CD4-positive, alpha-beta memory T cell (primary cell): ENCODE data around the gene TUB. TPM values are rescaled to one million over a fixed set of nuclear protein-coding genes. Genes with fewer than 3 reads are reported as not detected.

Experiments used
- CTCF ChIA-PET: fragments of 350-600 bp; sonication (Branson Sonifier 250); formaldehyde crosslinking; loops from one replicate; lab custom pipeline; 2021; ENCODE audit warnings: inconsistent platforms; ENCODE audit not compliant: partially characterized antibody; lab: Charles Lee
- POLR2A ChIA-PET: fragments of 350-600 bp; sonication (Branson Sonifier 250); formaldehyde crosslinking; loops from one replicate; lab custom pipeline; 2021; ENCODE audit not compliant: partially characterized antibody; lab: Charles Lee
- DNase-seq, 5 donors: peaks; one replicate each; pipeline versions ENCODE4 v3.0.0 to v3.0.0-alpha.2; 2020 to 2022; ENCODE audit warnings: mixed read lengths in 1 of 5
- H3K27ac ChIP-seq: one replicate; pipeline ENCODE4 v1.7.0; 2013; ENCODE audit warnings: low read depth, low read length
- H3K27me3 ChIP-seq: 2 replicates; pipeline ENCODE4 v1.7.0; 2013; ENCODE audit warnings: mild to moderate bottlenecking, low read length, moderate library complexity; ENCODE audit not compliant: insufficient read depth
- H3K36me3 ChIP-seq: 2 replicates; pipeline ENCODE4 v1.7.0; 2013; ENCODE audit warnings: mild to moderate bottlenecking, low read length, moderate library complexity; ENCODE audit not compliant: insufficient read depth
- H3K4me1 ChIP-seq: 2 replicates; pipeline ENCODE4 v1.7.0; 2013; ENCODE audit warnings: mild to moderate bottlenecking, low read length, moderate library complexity; ENCODE audit not compliant: insufficient read depth
- H3K4me3 ChIP-seq, 2 donors: one replicate each; pipeline ENCODE4 v1.7.0; 2013; ENCODE audit warnings: low read length in 2 of 2, mild to moderate bottlenecking in 1 of 2
- H3K9me3 ChIP-seq, 2 donors: one replicate each; pipeline ENCODE4 v1.7.0; 2013; ENCODE audit warnings: low read length in 2 of 2, control low read depth in 1 of 2; ENCODE audit not compliant: control insufficient read depth in 1 of 2
- H3K27ac Mint-ChIP-seq, 7 donors: one replicate each; pipeline ENCODE4 v1.8.0; 2020 to 2021; ENCODE audit warnings: mixed read lengths in 7 of 7, mild to moderate bottlenecking in 6 of 7, inconsistent platforms in 3 of 7, moderate library complexity in 3 of 7
- H3K27me3 Mint-ChIP-seq, 2 donors: one replicate each; pipeline ENCODE4 v1.8.0; 2020 to 2021; ENCODE audit warnings: mixed read lengths in 2 of 2
- H3K36me3 Mint-ChIP-seq, 2 donors: one replicate each; pipeline ENCODE4 v1.8.0; 2020 to 2021; ENCODE audit warnings: mixed read lengths in 2 of 2, inconsistent platforms in 1 of 2, mild to moderate bottlenecking in 1 of 2
- H3K4me1 Mint-ChIP-seq, 4 donors: one replicate each; pipeline ENCODE4 v1.8.0; 2020 to 2021; ENCODE audit warnings: mixed read lengths in 4 of 4, mild to moderate bottlenecking in 1 of 4
- H3K4me3 Mint-ChIP-seq, 8 donors: one replicate each; pipeline ENCODE4 v1.8.0; 2020 to 2021; ENCODE audit warnings: mixed read lengths in 8 of 8, mild to moderate bottlenecking in 7 of 8, moderate library complexity in 6 of 8, inconsistent platforms in 3 of 8
- H3K9me3 Mint-ChIP-seq, 8 donors: one replicate each; pipeline ENCODE4 v1.8.0; 2020 to 2021; ENCODE audit warnings: mixed read lengths in 8 of 8, mild to moderate bottlenecking in 5 of 8, inconsistent platforms in 3 of 8, moderate library complexity in 1 of 8
- intact Hi-C: fragments of 100-400 bp; cut with micrococcal nuclease; formaldehyde crosslinking; loops from one replicate; pipeline ENCODE4 v1.15.1; 2023
- polyA plus RNA-seq, 2 donors: library from polyadenylated mRNA; unstranded; fragments of 300-500 nt; fragmentation: Illumina TruSeq; gene quantifications; one replicate each; pipeline ENCODE4 v1.2.3, GENCODE V29; 2021
- total RNA-seq, 2 experiments: library from RNA; stranded (reverse); gene quantifications; one replicate each; pipeline ENCODE4 v1.2.3, GENCODE V29; 2021

The TUB gene
- total and polyA plus RNA-seq, 4 experiments from 2014 or later: 0.15 to 0.36 (median 0.26) TPM; not detected in 1

DNA sequence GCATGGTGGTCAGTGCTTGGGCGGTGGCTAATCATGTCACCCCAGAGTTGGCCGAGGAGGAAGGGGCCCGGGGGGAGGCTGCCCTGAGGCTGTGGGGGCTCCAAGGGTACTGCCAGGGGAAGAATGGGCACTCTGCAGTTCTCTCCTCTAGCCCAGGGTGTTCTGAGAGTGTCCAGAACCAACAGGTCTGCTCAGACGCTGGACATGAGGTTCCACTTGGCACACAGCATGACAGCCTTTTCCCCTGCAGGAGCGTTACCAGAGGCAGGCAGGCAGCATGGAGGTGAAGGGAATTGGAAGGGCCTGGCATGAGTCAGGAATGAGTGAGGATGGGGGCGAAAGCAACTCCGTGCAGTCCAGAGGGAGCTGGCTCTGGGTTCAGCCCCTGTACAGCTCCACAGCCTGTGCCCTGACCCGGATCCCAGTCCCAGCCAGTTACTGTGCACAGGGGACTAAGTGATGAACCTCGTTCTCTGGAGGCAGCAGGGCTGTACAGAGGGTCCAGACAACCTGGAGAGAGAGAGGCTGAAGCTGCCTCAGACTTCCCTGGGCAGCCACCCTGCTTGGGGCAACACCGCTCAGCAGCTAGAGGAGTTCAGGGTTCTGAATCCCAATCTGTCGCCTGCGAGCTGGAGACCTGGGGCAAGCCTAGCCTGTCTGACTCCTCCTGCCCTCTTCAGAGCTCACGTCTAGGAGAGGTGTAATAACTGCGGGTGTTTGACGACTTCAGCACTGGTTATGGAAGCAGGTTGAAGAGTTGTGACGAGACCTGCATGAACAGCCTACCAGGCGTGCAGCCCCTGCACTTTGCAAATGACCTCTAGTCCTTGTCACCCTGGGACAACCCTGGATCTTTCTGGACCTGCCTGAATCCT lies 14.7 kb upstream of the TUB start:
- no peaks in the 10 kb centered on the region for H3K4me1 ChIP-seq
- H3K27me3 Mint-ChIP-seq: peaks cover 1 to 2% of the 10 kb centered on the region in 2 donors
- no peak overlapping the region for H3K27ac ChIP-seq
- no peaks in the 10 kb centered on the region for H3K36me3 ChIP-seq
- H3K27ac Mint-ChIP-seq: no peak overlapping the region
- H3K27me3 ChIP-seq: no peaks in the 10 kb centered on the region
- intact Hi-C loops: no loop called here
- no peaks in the 10 kb centered on the region for H3K9me3 ChIP-seq
- no peaks in the 10 kb centered on the region for H3K36me3 Mint-ChIP-seq
- H3K4me1 Mint-ChIP-seq: no peaks in the 10 kb centered on the region
- no peak overlapping the region for H3K4me3 ChIP-seq
- peaks cover 0 to 2% (median 0%) of the 10 kb centered on the region in 8 donors for H3K9me3 Mint-ChIP-seq
- DNase-seq: no peak
- ChIA-PET POLR2A (no interaction called here), CTCF (interaction anchor here (1.2 to 1.5 kb wide), 3 partner anchors 13 to 33 kb away, joined by 3 to 4 read pairs (median 3); no protein-coding TSS in a partner anchor)
- no peak overlapping the region for H3K4me3 Mint-ChIP-seq

DNA sequence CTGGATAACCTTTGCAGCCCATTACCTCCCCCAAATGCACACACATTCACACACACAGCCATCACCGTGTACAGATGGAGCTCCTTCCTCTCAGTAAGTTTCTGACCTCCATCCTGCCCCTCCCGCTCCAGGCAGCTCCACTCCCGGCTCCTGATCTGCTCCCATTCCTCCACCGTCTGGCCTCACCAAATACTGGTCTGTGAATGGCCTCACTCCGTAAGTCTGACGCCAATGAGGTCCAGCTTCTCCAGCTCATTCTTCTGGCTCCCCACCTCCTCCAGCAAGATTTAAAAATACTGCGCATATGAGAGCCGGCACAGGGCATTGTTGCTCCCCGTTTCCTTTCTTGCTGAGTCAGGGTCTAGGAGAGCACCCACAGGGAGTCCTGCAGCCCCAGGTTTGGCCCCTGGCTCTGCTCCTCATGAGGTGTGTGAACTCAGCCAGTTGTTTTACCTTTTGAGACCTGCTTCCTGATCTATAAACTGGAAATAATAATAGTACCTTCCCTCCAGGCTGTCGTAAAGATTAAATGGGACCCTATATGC lies 14.0 kb upstream of the TUB start:
- no peaks in the 10 kb centered on the region for H3K4me1 ChIP-seq
- no peak overlapping the region for H3K4me3 ChIP-seq
- no peak overlapping the region for H3K27ac ChIP-seq
- Mint-ChIP-seq H3K27me3 (peaks cover 2 to 4% of the 10 kb centered on the region in 2 donors), H3K4me3 (no peak overlapping the region), H3K4me1 (no peaks in the 10 kb centered on the region), H3K9me3 (peaks cover 0 to 2% (median 0%) of the 10 kb centered on the region in 8 donors), H3K36me3 (no peaks in the 10 kb centered on the region), H3K27ac (no peak overlapping the region)
- H3K9me3 ChIP-seq: no peaks in the 10 kb centered on the region
- DNase-seq: no peak
- no peaks in the 10 kb centered on the region for H3K27me3 ChIP-seq
- ChIA-PET CTCF (interaction anchor here (1.2 to 1.5 kb wide), 2 partner anchors 13 to 33 kb away, joined by 3 to 4 read pairs; no protein-coding TSS in a partner anchor), POLR2A (no interaction called here)
- intact Hi-C loops: no loop called here
- no peaks in the 10 kb centered on the region for H3K36me3 ChIP-seq

DNA sequence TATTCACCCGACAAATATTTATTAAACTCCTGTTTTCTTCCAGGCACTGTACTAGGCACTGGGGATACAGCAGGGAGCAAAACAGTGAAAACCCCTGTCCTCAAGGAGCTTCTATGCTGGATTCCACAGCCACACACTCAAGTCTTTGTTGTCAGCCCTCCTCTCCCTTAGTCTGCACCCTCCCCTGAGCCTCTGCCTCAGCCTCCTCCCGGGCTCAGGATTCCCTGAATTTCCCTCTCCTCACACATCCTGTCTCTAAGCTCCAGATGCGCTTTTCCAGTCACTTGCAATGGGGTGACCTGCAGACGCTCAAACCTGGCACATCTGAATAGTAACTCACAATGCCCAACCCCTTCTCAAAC lies 13.5 kb upstream of the TUB start:
- H3K27ac ChIP-seq: no peak overlapping the region
- Mint-ChIP-seq H3K4me1 (no peaks in the 10 kb centered on the region), H3K9me3 (peaks cover 0 to 2% (median 0%) of the 10 kb centered on the region in 8 donors), H3K36me3 (no peaks in the 10 kb centered on the region), H3K27ac (no peak overlapping the region), H3K27me3 (peaks cover 2 to 4% of the 10 kb centered on the region in 2 donors), H3K4me3 (no peak overlapping the region)
- no peaks in the 10 kb centered on the region for H3K27me3 ChIP-seq
- H3K9me3 ChIP-seq: no peaks in the 10 kb centered on the region
- H3K36me3 ChIP-seq: no peaks in the 10 kb centered on the region
- ChIA-PET POLR2A (no interaction called here), CTCF (interaction anchor here (1.5 kb wide), 1 partner anchor 32 kb away, joined by 4 read pairs; no protein-coding TSS in a partner anchor)
- DNase-seq: no peak
- no peak overlapping the region for H3K4me3 ChIP-seq
- intact Hi-C loops: no loop called here
- H3K4me1 ChIP-seq: no peaks in the 10 kb centered on the region

DNA sequence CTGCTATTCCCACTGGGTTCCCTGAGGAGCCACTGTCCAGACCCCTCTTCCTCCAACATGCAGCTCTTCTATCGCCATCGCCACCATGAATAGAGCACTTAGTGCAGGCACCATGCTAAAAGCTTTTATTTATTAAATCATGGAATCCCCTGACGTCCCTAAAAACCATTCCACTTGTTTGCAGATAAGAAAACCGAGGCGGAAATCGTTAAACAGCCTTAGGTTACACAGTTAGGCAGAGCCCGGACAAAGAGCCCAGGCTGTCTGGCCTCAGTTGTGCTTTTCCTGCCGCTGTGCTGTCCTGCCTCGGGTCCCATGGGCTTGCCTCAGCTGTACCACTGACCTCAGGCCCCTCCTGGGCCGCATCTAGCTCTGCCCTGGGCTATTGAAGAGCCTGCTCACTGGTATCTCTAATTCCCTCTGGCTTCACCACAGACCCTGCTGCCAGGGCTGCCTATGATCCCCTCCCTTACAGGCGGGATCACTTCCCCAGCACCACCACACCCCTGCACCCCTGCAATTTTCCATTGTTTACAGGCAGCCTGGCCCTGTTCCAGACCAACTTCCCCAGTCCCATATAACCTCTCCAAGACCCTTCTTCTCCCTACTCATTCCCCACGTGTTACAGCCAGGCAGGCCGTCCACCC lies 13.0 kb upstream of the TUB start:
- Histone ChIP-seq H3K4me3 (no peak overlapping the region), H3K27me3 (no peaks in the 10 kb centered on the region), H3K36me3 (no peaks in the 10 kb centered on the region), H3K4me1 (no peaks in the 10 kb centered on the region), H3K27ac (no peak overlapping the region), H3K9me3 (no peaks in the 10 kb centered on the region)
- H3K36me3 Mint-ChIP-seq: no peaks in the 10 kb centered on the region
- H3K27me3 Mint-ChIP-seq: peaks cover 2 to 4% of the 10 kb centered on the region in 2 donors
- no peak overlapping the region for H3K27ac Mint-ChIP-seq
- CTCF ChIA-PET: interaction anchor here (1.5 kb wide), 1 partner anchor 31 kb away, joined by 4 read pairs; no protein-coding TSS in a partner anchor
- DNase-seq: no peak
- peaks cover 0 to 2% (median 0%) of the 10 kb centered on the region in 8 donors for H3K9me3 Mint-ChIP-seq
- no peaks in the 10 kb centered on the region for H3K4me1 Mint-ChIP-seq
- no peak overlapping the region for H3K4me3 Mint-ChIP-seq
- POLR2A ChIA-PET: no interaction called here
- intact Hi-C loops: no loop called here

DNA sequence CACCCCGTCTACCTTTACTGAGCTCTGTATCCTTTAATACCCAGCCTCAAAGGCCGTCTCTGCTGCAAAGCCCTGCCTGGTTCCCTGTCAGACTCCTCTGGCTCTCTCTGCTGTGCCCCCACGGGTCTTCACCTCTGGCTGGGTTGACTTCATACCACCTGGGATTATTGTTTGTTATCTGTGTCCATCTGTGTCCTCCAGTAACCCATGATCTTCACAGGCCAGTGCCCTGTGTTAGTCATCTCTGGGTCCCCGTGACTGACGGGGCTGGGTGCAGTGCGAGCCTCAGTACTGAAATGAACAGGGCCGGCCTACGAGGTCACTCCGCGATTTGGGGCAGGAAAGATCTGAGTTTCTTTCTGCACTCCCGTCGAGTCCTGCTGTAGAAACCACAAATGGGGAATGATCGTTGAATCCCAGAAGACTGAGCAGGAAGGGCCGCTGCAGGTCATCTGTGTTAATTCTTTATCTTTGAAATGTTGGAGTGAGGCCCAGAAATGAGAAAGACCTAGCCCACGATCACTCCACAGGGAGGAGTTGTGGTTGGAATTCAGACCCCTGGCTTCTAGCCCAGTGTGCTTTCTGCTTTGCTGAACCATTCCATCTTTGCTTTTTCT lies 12.3 kb upstream of the TUB start:
- H3K36me3 Mint-ChIP-seq: no peaks in the 10 kb centered on the region
- no peaks in the 10 kb centered on the region for H3K27me3 ChIP-seq
- no peak for DNase-seq
- ChIA-PET CTCF (interaction anchor here (1.4 kb wide), 1 partner anchor 62 kb away, joined by 5 read pairs; no protein-coding TSS in a partner anchor), POLR2A (no interaction called here)
- no peak overlapping the region for H3K4me3 Mint-ChIP-seq
- H3K4me1 Mint-ChIP-seq: no peaks in the 10 kb centered on the region
- intact Hi-C loops: no loop called here
- H3K9me3 ChIP-seq: no peaks in the 10 kb centered on the region
- H3K27ac ChIP-seq: no peak overlapping the region
- H3K27me3 Mint-ChIP-seq: peaks cover 2 to 4% of the 10 kb centered on the region in 2 donors
- H3K36me3 ChIP-seq: no peaks in the 10 kb centered on the region
- H3K4me1 ChIP-seq: no peaks in the 10 kb centered on the region
- H3K27ac Mint-ChIP-seq: no peak overlapping the region
- no peak overlapping the region for H3K4me3 ChIP-seq
- peaks cover 0 to 2% (median 0%) of the 10 kb centered on the region in 8 donors for H3K9me3 Mint-ChIP-seq

DNA sequence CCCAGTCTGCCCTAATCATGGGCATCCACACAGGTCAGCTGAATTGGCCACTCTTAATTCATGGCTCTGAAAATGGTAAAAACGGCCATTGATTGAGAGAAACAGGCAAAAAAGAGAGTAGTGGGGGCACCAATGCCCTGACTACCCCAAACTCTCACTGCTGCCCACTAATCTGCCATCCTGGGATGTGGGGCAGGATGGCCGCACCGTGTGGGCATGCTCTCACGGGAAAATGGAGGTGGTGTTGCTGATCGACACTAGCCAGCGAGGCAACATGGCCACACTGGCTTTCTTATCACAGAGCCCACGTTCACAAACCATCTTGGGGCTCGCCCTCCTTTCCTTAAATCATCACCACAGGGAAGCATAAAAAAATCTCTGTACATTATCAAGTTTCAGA lies 11.2 kb upstream of the TUB start:
- H3K27ac ChIP-seq: no peak overlapping the region
- intact Hi-C loops: loop anchor here (2.0 kb wide), 1 partner anchor 63 kb away; no protein-coding TSS in a partner anchor
- H3K4me3 ChIP-seq: no peak overlapping the region
- no peaks in the 10 kb centered on the region for H3K27me3 ChIP-seq
- POLR2A ChIA-PET: no interaction called here
- CTCF ChIA-PET: interaction anchor here (1.4 kb wide), 1 partner anchor 63 kb away, joined by 5 read pairs; no protein-coding TSS in a partner anchor
- DNase-seq: no peak
- Mint-ChIP-seq H3K27ac (no peak overlapping the region), H3K9me3 (peaks cover 0 to 2% (median 0%) of the 10 kb centered on the region in 8 donors), H3K4me3 (no peak overlapping the region), H3K36me3 (no peaks in the 10 kb centered on the region), H3K27me3 (peaks cover 4% of the 10 kb centered on the region in 2 donors), H3K4me1 (no peaks in the 10 kb centered on the region)
- no peaks in the 10 kb centered on the region for H3K4me1 ChIP-seq
- no peaks in the 10 kb centered on the region for H3K36me3 ChIP-seq
- H3K9me3 ChIP-seq: no peaks in the 10 kb centered on the region
